ENCODE data around the gene INIP.

DNA sequence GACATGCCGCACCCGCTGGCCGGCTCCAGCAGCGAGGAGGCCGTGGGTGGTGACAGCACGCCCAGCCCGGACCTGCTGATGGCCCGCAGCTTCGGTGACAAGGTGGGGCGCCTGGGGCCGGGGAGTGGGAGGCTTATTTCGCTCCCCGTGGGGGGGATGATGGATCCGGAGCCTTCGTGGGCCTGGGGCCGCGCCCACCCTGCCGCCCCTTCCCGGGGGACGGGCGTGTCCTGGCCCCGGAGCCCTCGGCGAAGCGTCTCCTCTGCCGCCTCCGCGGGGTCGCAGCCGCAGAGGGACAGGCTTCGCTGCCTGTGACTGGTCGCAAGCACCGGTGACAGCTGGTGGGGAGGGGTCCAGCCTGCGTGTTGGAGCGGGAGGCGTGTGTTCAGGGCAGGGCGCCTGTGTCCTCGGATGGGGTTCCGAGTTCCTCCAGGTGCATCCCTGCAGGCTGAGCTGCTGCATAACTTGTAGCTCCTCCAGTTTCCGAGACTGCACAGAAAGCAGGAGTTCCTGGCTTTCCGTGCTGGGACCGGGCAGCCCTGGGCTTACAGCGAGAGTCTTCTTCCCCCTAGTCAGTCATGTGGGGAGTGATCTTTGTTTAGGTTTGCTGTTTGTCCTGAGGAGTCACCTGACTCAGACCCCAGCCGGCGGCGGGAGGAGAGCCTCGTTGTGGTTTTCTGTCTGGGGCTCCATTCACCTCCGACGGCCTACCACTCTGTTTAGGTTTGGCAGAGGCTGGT is 33.3 kb upstream of the INIP start:
- TF ChIP-seq CTCF (IDR thresholded peaks at IDR 0.05; ENCODE audit: low read length) (no peak), EZH2 (optimal IDR thresholded peaks at IDR 0.05; ENCODE audit: low read depth, low read length) (no peak), EZH2phosphoT487 (IDR thresholded peaks at IDR 0.05; ENCODE audit: low read length) (no peak)

Data from MM.1S (cell line).